CD4-positive, alpha-beta memory T cell (primary cell): ENCODE results near the gene CDKN2D. TPM values are rescaled to one million over a fixed set of nuclear protein-coding genes. Genes with fewer than 3 reads are reported as not detected.
A peak's percentile ranks its signal among the peaks of the same experiment; 100 is the strongest.

Experiments
- CTCF ChIA-PET: fragments of 350-600 bp; sonication (Branson Sonifier 250); formaldehyde crosslinking; loops from one replicate; lab custom pipeline; 2021; ENCODE audit warnings: inconsistent platforms; ENCODE audit not compliant: partially characterized antibody; lab: Charles Lee
- POLR2A ChIA-PET: fragments of 350-600 bp; sonication (Branson Sonifier 250); formaldehyde crosslinking; loops from one replicate; lab custom pipeline; 2021; ENCODE audit not compliant: partially characterized antibody; lab: Charles Lee
- DNase-seq, 5 donors: peaks; one replicate each; pipeline versions ENCODE4 v3.0.0 to v3.0.0-alpha.2; 2020 to 2022; ENCODE audit warnings: mixed read lengths in 1 of 5
- H3K27ac ChIP-seq: one replicate; pipeline ENCODE4 v1.7.0; 2013; ENCODE audit warnings: low read depth, low read length
- H3K27me3 ChIP-seq: 2 replicates; pipeline ENCODE4 v1.7.0; 2013; ENCODE audit warnings: mild to moderate bottlenecking, low read length, moderate library complexity; ENCODE audit not compliant: insufficient read depth
- H3K36me3 ChIP-seq: 2 replicates; pipeline ENCODE4 v1.7.0; 2013; ENCODE audit warnings: mild to moderate bottlenecking, low read length, moderate library complexity; ENCODE audit not compliant: insufficient read depth
- H3K4me1 ChIP-seq: 2 replicates; pipeline ENCODE4 v1.7.0; 2013; ENCODE audit warnings: mild to moderate bottlenecking, low read length, moderate library complexity; ENCODE audit not compliant: insufficient read depth
- H3K4me3 ChIP-seq, 2 donors: one replicate each; pipeline ENCODE4 v1.7.0; 2013; ENCODE audit warnings: low read length in 2 of 2, mild to moderate bottlenecking in 1 of 2
- H3K9me3 ChIP-seq, 2 donors: one replicate each; pipeline ENCODE4 v1.7.0; 2013; ENCODE audit warnings: low read length in 2 of 2, control low read depth in 1 of 2; ENCODE audit not compliant: control insufficient read depth in 1 of 2
- H3K27ac Mint-ChIP-seq, 7 donors: one replicate each; pipeline ENCODE4 v1.8.0; 2020 to 2021; ENCODE audit warnings: mixed read lengths in 7 of 7, mild to moderate bottlenecking in 6 of 7, inconsistent platforms in 3 of 7, moderate library complexity in 3 of 7
- H3K27me3 Mint-ChIP-seq, 2 donors: one replicate each; pipeline ENCODE4 v1.8.0; 2020 to 2021; ENCODE audit warnings: mixed read lengths in 2 of 2
- H3K36me3 Mint-ChIP-seq, 2 donors: one replicate each; pipeline ENCODE4 v1.8.0; 2020 to 2021; ENCODE audit warnings: mixed read lengths in 2 of 2, inconsistent platforms in 1 of 2, mild to moderate bottlenecking in 1 of 2
- H3K4me1 Mint-ChIP-seq, 4 donors: one replicate each; pipeline ENCODE4 v1.8.0; 2020 to 2021; ENCODE audit warnings: mixed read lengths in 4 of 4, mild to moderate bottlenecking in 1 of 4
- H3K4me3 Mint-ChIP-seq, 8 donors: one replicate each; pipeline ENCODE4 v1.8.0; 2020 to 2021; ENCODE audit warnings: mixed read lengths in 8 of 8, mild to moderate bottlenecking in 7 of 8, moderate library complexity in 6 of 8, inconsistent platforms in 3 of 8
- H3K9me3 Mint-ChIP-seq, 8 donors: one replicate each; pipeline ENCODE4 v1.8.0; 2020 to 2021; ENCODE audit warnings: mixed read lengths in 8 of 8, mild to moderate bottlenecking in 5 of 8, inconsistent platforms in 3 of 8, moderate library complexity in 1 of 8
- intact Hi-C: fragments of 100-400 bp; cut with micrococcal nuclease; formaldehyde crosslinking; loops from one replicate; pipeline ENCODE4 v1.15.1; 2023
- polyA plus RNA-seq, 2 donors: library from polyadenylated mRNA; unstranded; fragments of 300-500 nt; fragmentation: Illumina TruSeq; gene quantifications; one replicate each; pipeline ENCODE4 v1.2.3, GENCODE V29; 2021
- total RNA-seq, 2 experiments: library from RNA; stranded (reverse); gene quantifications; one replicate each; pipeline ENCODE4 v1.2.3, GENCODE V29; 2021

CDKN2D gene
- total and polyA plus RNA-seq, 4 experiments from 2014 or later = 25.6 to 159 (median 79.4) TPM

- H3K4me1 ChIP-seq = peaks cover 51% of the 10 kb centered on the region
- intact Hi-C loops = loop anchor here (1.0 kb wide), 2 partner anchors 11 to 12 kb away; partner anchors contain the start of genes ATG4D and KRI1
These were observed 13.8 kb downstream of the CDKN2D start for GRCh38 chr19:10554760-10555609.

GRCh38 chr19:10553943-10554381 is 14.8 kb downstream of the CDKN2D start:
- CTCF ChIA-PET = interaction anchor here (0.6 to 4.3 kb wide), 13 partner anchors 9 to 474 kb away, joined by 3 to 31 read pairs (median 4); partner anchors contain the start of genes CDKN2D and QTRT1
- H3K27ac ChIP-seq = peak overlapping the region; percentile 53
- peak overlapping the region; percentile 2 to 22 for H3K4me3 ChIP-seq
- peak; percentile 63 to 73 (median 68) for DNase-seq
- peaks cover 20 to 56% (median 36%) of the 10 kb centered on the region in 4 donors for H3K4me1 Mint-ChIP-seq
- POLR2A ChIA-PET = interaction anchor here (0.6 to 7.0 kb wide), 9 partner anchors 10 to 148 kb away, joined by 3 to 128 read pairs (median 4); partner anchors contain the start of genes ATG4D, CDKN2D, KRI1 and QTRT1
- peaks cover 53% of the 10 kb centered on the region for H3K36me3 ChIP-seq
- H3K27me3 Mint-ChIP-seq = no peaks in the 10 kb centered on the region
- peak overlapping the region; percentile 90 to 97 (median 93) for H3K27ac Mint-ChIP-seq
- no peaks in the 10 kb centered on the region for H3K9me3 ChIP-seq
- H3K4me1 ChIP-seq = peaks cover 51% of the 10 kb centered on the region
- H3K27me3 ChIP-seq = no peaks in the 10 kb centered on the region
- intact Hi-C loops = loop anchor here (1.0 kb wide), 2 partner anchors 11 to 12 kb away; partner anchors contain the start of genes ATG4D and KRI1
- H3K36me3 Mint-ChIP-seq = peaks cover 29 to 66% of the 10 kb centered on the region in 2 donors
- H3K4me3 Mint-ChIP-seq = peak overlapping the region; percentile 45 to 86 (median 82)
- no peaks in the 10 kb centered on the region for H3K9me3 Mint-ChIP-seq

More at GRCh38 chr19:10554760-10555609, 13.8 kb downstream of the CDKN2D start:
- no peak for DNase-seq
- CTCF ChIA-PET = interaction anchor here (1.0 to 4.3 kb wide), 12 partner anchors 9 to 151 kb away, joined by 3 to 31 read pairs (median 4); partner anchors contain the start of gene CDKN2D
- Histone ChIP-seq H3K27ac (peak overlapping the region; percentile 53), H3K4me3 (peak overlapping the region in 1 of 2 donors; percentile 22), H3K9me3 (no peaks in the 10 kb centered on the region), H3K36me3 (peaks cover 63% of the 10 kb centered on the region), H3K27me3 (no peaks in the 10 kb centered on the region)
- Mint-ChIP-seq H3K9me3 (no peaks in the 10 kb centered on the region), H3K27me3 (no peaks in the 10 kb centered on the region), H3K4me3 (peak overlapping the region in 7 of 8 donors; percentile 71 to 86 (median 83)), H3K4me1 (peaks cover 20 to 56% (median 36%) of the 10 kb centered on the region in 4 donors), H3K36me3 (peaks cover 30 to 58% of the 10 kb centered on the region in 2 donors), H3K27ac (peak overlapping the region; percentile 35 to 95 (median 93))
- POLR2A ChIA-PET = interaction anchor here (1.2 to 7.0 kb wide), 6 partner anchors 10 to 146 kb away, joined by 4 to 128 read pairs (median 10); partner anchors contain the start of genes ATG4D, CDKN2D, KRI1 and QTRT1

- Mint-ChIP-seq H3K4me3 (peak overlapping the region in 6 of 8 donors; percentile 64 to 86 (median 84)), H3K4me1 (peaks cover 20 to 53% (median 36%) of the 10 kb centered on the region in 4 donors), H3K27me3 (no peaks in the 10 kb centered on the region), H3K36me3 (peaks cover 29 to 67% of the 10 kb centered on the region in 2 donors), H3K9me3 (no peaks in the 10 kb centered on the region), H3K27ac (peak overlapping the region; percentile 90 to 97 (median 93))
- Histone ChIP-seq H3K36me3 (peaks cover 53% of the 10 kb centered on the region), H3K27me3 (no peaks in the 10 kb centered on the region), H3K4me1 (peaks cover 51% of the 10 kb centered on the region), H3K9me3 (no peaks in the 10 kb centered on the region), H3K27ac (peak overlapping the region; percentile 53), H3K4me3 (no peak overlapping the region)
- intact Hi-C loops = no loop called here
- ChIA-PET POLR2A (interaction anchor here (0.7 to 7.0 kb wide), 9 partner anchors 9 to 148 kb away, joined by 3 to 128 read pairs (median 5); partner anchors contain the start of genes ATG4D, CDKN2D, KRI1 and QTRT1), CTCF (interaction anchor here (0.6 to 4.3 kb wide), 19 partner anchors 10 to 475 kb away, joined by 3 to 31 read pairs (median 4); partner anchors contain the start of genes CDKN2D and QTRT1)
- DNase-seq = peak in 1 of 5 donors; percentile 8
These were observed 15.6 kb downstream of the CDKN2D start for GRCh38 chr19:10553087-10553667.

GRCh38 chr19:10552510-10553053 is 16.2 kb downstream of the CDKN2D start:
- Histone ChIP-seq H3K36me3 (peaks cover 48% of the 10 kb centered on the region), H3K27me3 (no peaks in the 10 kb centered on the region), H3K27ac (peak overlapping the region; percentile 53), H3K4me1 (peaks cover 51% of the 10 kb centered on the region), H3K9me3 (no peaks in the 10 kb centered on the region), H3K4me3 (no peak overlapping the region)
- POLR2A ChIA-PET = interaction anchor here (0.7 to 7.0 kb wide), 8 partner anchors 9 to 149 kb away, joined by 3 to 128 read pairs (median 4); partner anchors contain the start of genes ATG4D, CDKN2D, KRI1 and QTRT1
- peak overlapping the region in 6 of 7 donors; percentile 53 to 97 (median 60) for H3K27ac Mint-ChIP-seq
- no peak for DNase-seq
- H3K9me3 Mint-ChIP-seq = no peaks in the 10 kb centered on the region
- intact Hi-C loops = no loop called here
- CTCF ChIA-PET = interaction anchor here (0.8 to 4.3 kb wide), 13 partner anchors 10 to 147 kb away, joined by 3 to 31 read pairs (median 5); partner anchors contain the start of gene KRI1
- H3K27me3 Mint-ChIP-seq = no peaks in the 10 kb centered on the region
- H3K36me3 Mint-ChIP-seq = peaks cover 25 to 64% of the 10 kb centered on the region in 2 donors
- peak overlapping the region in 4 of 8 donors; percentile 3 to 86 (median 4) for H3K4me3 Mint-ChIP-seq
- peaks cover 20 to 50% (median 36%) of the 10 kb centered on the region in 4 donors for H3K4me1 Mint-ChIP-seq

GRCh38 chr19:10551698-10552301 is 17.0 kb downstream of the CDKN2D start:
- no peaks in the 10 kb centered on the region for H3K9me3 Mint-ChIP-seq
- peaks cover 25 to 67% of the 10 kb centered on the region in 2 donors for H3K36me3 Mint-ChIP-seq
- peaks cover 53% of the 10 kb centered on the region for H3K36me3 ChIP-seq
- POLR2A ChIA-PET = interaction anchor here (1.2 to 7.0 kb wide), 3 partner anchors 14 to 52 kb away, joined by 3 to 128 read pairs (median 13); partner anchors contain the start of genes CDKN2D and KRI1
- no peaks in the 10 kb centered on the region for H3K27me3 Mint-ChIP-seq
- H3K4me3 Mint-ChIP-seq = peak overlapping the region in 1 of 8 donors; percentile 15
- peak in 3 of 5 donors; percentile 23 to 28 (median 27) for DNase-seq
- H3K9me3 ChIP-seq = no peaks in the 10 kb centered on the region
- no peak overlapping the region for H3K4me3 ChIP-seq
- no peaks in the 10 kb centered on the region for H3K27me3 ChIP-seq
- intact Hi-C loops = no loop called here
- H3K4me1 ChIP-seq = peaks cover 51% of the 10 kb centered on the region
- H3K27ac ChIP-seq = peak overlapping the region; percentile 53
- peak overlapping the region; percentile 29 to 86 (median 63) for H3K27ac Mint-ChIP-seq
- peaks cover 21 to 50% (median 36%) of the 10 kb centered on the region in 4 donors for H3K4me1 Mint-ChIP-seq
- CTCF ChIA-PET = interaction anchor here (0.7 to 4.2 kb wide), 12 partner anchors 10 to 148 kb away, joined by 3 to 31 read pairs (median 4); partner anchors contain the start of genes KRI1 and S1PR5
